ENCODE data around the gene CGNL1.

The CGNL1 gene

GRCh38 chr15:57594479-57594878 is 218.2 kb downstream of the CGNL1 start:
- peaks cover 7% of the 10 kb centered on the region for H3K4me1 ChIP-seq (ENCODE audit: insufficient read depth, low read length, poor library complexity, severe bottlenecking)
- H3K36me3 ChIP-seq (ENCODE audit: insufficient read depth, low read length) = no peaks in the 10 kb centered on the region
- no peak overlapping the region for H3K4me2 ChIP-seq (ENCODE audit: low read depth, low read length, poor library complexity, severe bottlenecking)
- TF ChIP-seq, protein P1, sequence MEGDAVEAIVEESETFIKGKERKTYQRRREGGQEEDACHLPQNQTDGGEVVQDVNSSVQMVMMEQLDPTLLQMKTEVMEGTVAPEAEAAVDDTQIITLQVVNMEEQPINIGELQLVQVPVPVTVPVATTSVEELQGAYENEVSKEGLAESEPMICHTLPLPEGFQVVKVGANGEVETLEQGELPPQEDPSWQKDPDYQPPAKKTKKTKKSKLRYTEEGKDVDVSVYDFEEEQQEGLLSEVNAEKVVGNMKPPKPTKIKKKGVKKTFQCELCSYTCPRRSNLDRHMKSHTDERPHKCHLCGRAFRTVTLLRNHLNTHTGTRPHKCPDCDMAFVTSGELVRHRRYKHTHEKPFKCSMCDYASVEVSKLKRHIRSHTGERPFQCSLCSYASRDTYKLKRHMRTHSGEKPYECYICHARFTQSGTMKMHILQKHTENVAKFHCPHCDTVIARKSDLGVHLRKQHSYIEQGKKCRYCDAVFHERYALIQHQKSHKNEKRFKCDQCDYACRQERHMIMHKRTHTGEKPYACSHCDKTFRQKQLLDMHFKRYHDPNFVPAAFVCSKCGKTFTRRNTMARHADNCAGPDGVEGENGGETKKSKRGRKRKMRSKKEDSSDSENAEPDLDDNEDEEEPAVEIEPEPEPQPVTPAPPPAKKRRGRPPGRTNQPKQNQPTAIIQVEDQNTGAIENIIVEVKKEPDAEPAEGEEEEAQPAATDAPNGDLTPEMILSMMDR (conservative IDR thresholded peaks at IDR 0.05; ENCODE audit: low read length) = no peak
- no peak for TF ChIP-seq EZH2phosphoT487 (IDR thresholded peaks at IDR 0.05; ENCODE audit: borderline replicate concordance)
- no peak overlapping the region for H3K9ac ChIP-seq (ENCODE audit: low read depth, low read length, poor library complexity, severe bottlenecking)
- no peaks in the 10 kb centered on the region for H3K27me3 ChIP-seq (ENCODE audit: insufficient read depth, low read length, poor library complexity, severe bottlenecking)
- no peaks in the 10 kb centered on the region for H3K9me2 ChIP-seq (replicated peaks; ENCODE audit: low read depth, low read length)
- H3K79me2 ChIP-seq (ENCODE audit: insufficient read depth, low read length) = no peaks in the 10 kb centered on the region
- H3F3A ChIP-seq (ENCODE audit: low read depth) = no peaks in the 10 kb centered on the region
- H3K9me3 ChIP-seq (ENCODE audit: insufficient read depth, low read depth, low read length) = no peaks in the 10 kb centered on the region
- no peak overlapping the region for H2AFZ ChIP-seq (ENCODE audit: low read length)
- H4K20me1 ChIP-seq (ENCODE audit: insufficient read depth, low read length, poor library complexity, severe bottlenecking) = no peaks in the 10 kb centered on the region
- H3K4me3 ChIP-seq (ENCODE audit: low read length, poor library complexity, severe bottlenecking) = no peak overlapping the region

- Histone ChIP-seq H3F3A (ENCODE audit: low read depth) (no peaks in the 10 kb centered on the region), H3K27me3 (ENCODE audit: insufficient read depth, low read length, poor library complexity, severe bottlenecking) (no peaks in the 10 kb centered on the region), H3K9me3 (ENCODE audit: insufficient read depth, low read depth, low read length) (no peaks in the 10 kb centered on the region), H3K9me2 (replicated peaks; ENCODE audit: low read depth, low read length) (no peaks in the 10 kb centered on the region), H3K4me2 (ENCODE audit: low read depth, low read length, poor library complexity, severe bottlenecking) (no peak overlapping the region), H3K9ac (ENCODE audit: low read depth, low read length, poor library complexity, severe bottlenecking) (no peak overlapping the region), H3K4me3 (ENCODE audit: low read length, poor library complexity, severe bottlenecking) (no peak overlapping the region), H2AFZ (ENCODE audit: low read length) (no peak overlapping the region), H3K36me3 (ENCODE audit: insufficient read depth, low read length) (no peaks in the 10 kb centered on the region), H3K4me1 (ENCODE audit: insufficient read depth, low read length, poor library complexity, severe bottlenecking) (peaks cover 7% of the 10 kb centered on the region), H3K79me2 (ENCODE audit: insufficient read depth, low read length) (no peaks in the 10 kb centered on the region), H4K20me1 (ENCODE audit: insufficient read depth, low read length, poor library complexity, severe bottlenecking) (no peaks in the 10 kb centered on the region)
- TF ChIP-seq, protein P1 (conservative IDR thresholded peaks at IDR 0.05; ENCODE audit: low read length) = no peak
- no peak for TF ChIP-seq EZH2phosphoT487 (IDR thresholded peaks at IDR 0.05; ENCODE audit: borderline replicate concordance)
Measured at GRCh38 chr15:57595011-57595866, 218.9 kb downstream of the CGNL1 start.

GRCh38 chr15:57596301-57596855 is 220.1 kb downstream of the CGNL1 start:
- H4K20me1 ChIP-seq (ENCODE audit: insufficient read depth, low read length, poor library complexity, severe bottlenecking) = no peaks in the 10 kb centered on the region
- H3K4me2 ChIP-seq (ENCODE audit: low read depth, low read length, poor library complexity, severe bottlenecking) = no peak overlapping the region
- H3F3A ChIP-seq (ENCODE audit: low read depth) = no peaks in the 10 kb centered on the region
- peaks cover 7% of the 10 kb centered on the region for H3K4me1 ChIP-seq (ENCODE audit: insufficient read depth, low read length, poor library complexity, severe bottlenecking)
- TF ChIP-seq, protein P1 (conservative IDR thresholded peaks at IDR 0.05; ENCODE audit: low read length) = no peak
- TF ChIP-seq EZH2phosphoT487 (IDR thresholded peaks at IDR 0.05; ENCODE audit: borderline replicate concordance) = no peak
- H2AFZ ChIP-seq (ENCODE audit: low read length) = no peak overlapping the region
- H3K27me3 ChIP-seq (ENCODE audit: insufficient read depth, low read length, poor library complexity, severe bottlenecking) = no peaks in the 10 kb centered on the region
- H3K9ac ChIP-seq (ENCODE audit: low read depth, low read length, poor library complexity, severe bottlenecking) = no peak overlapping the region
- H3K9me3 ChIP-seq (ENCODE audit: insufficient read depth, low read depth, low read length) = no peaks in the 10 kb centered on the region
- H3K36me3 ChIP-seq (ENCODE audit: insufficient read depth, low read length) = no peaks in the 10 kb centered on the region
- no peaks in the 10 kb centered on the region for H3K9me2 ChIP-seq (replicated peaks; ENCODE audit: low read depth, low read length)
- H3K79me2 ChIP-seq (ENCODE audit: insufficient read depth, low read length) = no peaks in the 10 kb centered on the region
- no peak overlapping the region for H3K4me3 ChIP-seq (ENCODE audit: low read length, poor library complexity, severe bottlenecking)

Measured in Loucy (cell line).